GM18502 (cell line): ENCODE results near the gene PAEP.
"Not testable (repeated sequence)": the region's sequence is repeated elsewhere in the genome, so short reads cannot be mapped to it uniquely, and the experiment has no call there.

Experiments
- ATAC-seq: cut with Tn5 transposase; IDR thresholded peaks from one replicate; pipeline ENCODE4 v1.9.1; 2021; ENCODE audit warnings: mild to moderate bottlenecking; ENCODE audit not compliant: unreplicated experiment, poor library complexity

The PAEP gene

GRCh38 chr9:135561391-135562234 lies at the start of gene PAEP:
TSS of gene PAEP (plus strand) at chr9:135561756.
- ATAC-seq = no peak

GRCh38 chr9:135512241-135512603 lies 49.3 kb upstream of the PAEP start:
- ATAC-seq = no peak

- no peak for ATAC-seq
These were observed 48.7 kb upstream of the PAEP start for GRCh38 chr9:135512904-135513303.

GRCh38 chr9:135513351-135513846 lies 48.2 kb upstream of the PAEP start:
- no peak for ATAC-seq

- not testable (repeated sequence) for ATAC-seq
These were observed 47.6 kb upstream of the PAEP start for GRCh38 chr9:135513906-135514305.

GRCh38 chr9:135514342-135515082 lies 47.0 kb upstream of the PAEP start:
- no peak for ATAC-seq

- no peak for ATAC-seq
These were observed 46.2 kb upstream of the PAEP start for GRCh38 chr9:135515083-135515951.

GRCh38 chr9:135516132-135516860 lies 45.3 kb upstream of the PAEP start:
- no peak for ATAC-seq

- ATAC-seq = no peak
These were observed 44.1 kb upstream of the PAEP start for GRCh38 chr9:135517407-135517822.

GRCh38 chr9:135519179-135519971 lies 42.2 kb upstream of the PAEP start:
- no peak for ATAC-seq

GRCh38 chr9:135520916-135521607 lies 40.5 kb upstream of the PAEP start, which contains the start of gene LCN1:
TSS of gene LCN1 (plus strand) at chr9:135521440. CDS start at chr9:135521498, 58 bp downstream.
- no peak for ATAC-seq

GRCh38 chr9:135521608-135522095 lies 39.9 kb upstream of the PAEP start:
- no peak for ATAC-seq

- no peak for ATAC-seq
These were observed 39.2 kb upstream of the PAEP start for GRCh38 chr9:135522137-135522877.

GRCh38 chr9:135522931-135523330 lies 38.6 kb upstream of the PAEP start:
- no peak for ATAC-seq

GRCh38 chr9:135523521-135524129 lies 37.9 kb upstream of the PAEP start:
- no peak for ATAC-seq

GRCh38 chr9:135524130-135524861 lies 37.3 kb upstream of the PAEP start:
- no peak for ATAC-seq
